Stomach (tissue), 4 donors: ENCODE measurements around the gene SPATA33.

ENCODE experiments used
- EP300 ChIP-seq: sonication (generic); formaldehyde crosslinking; IDR thresholded peaks from one replicate; pipeline ENCODE4 v1.6.1; 2017; ENCODE audit warnings: antibody characterized with exemption
- POLR2A ChIP-seq, 4 donors: fragments of 450-650 bp; IDR thresholded peaks; one replicate each; pipeline ENCODE4 v1.6.1; 2016; ENCODE audit warnings: antibody characterized with exemption in 4 of 4, control low read depth in 2 of 4, mild to moderate bottlenecking in 1 of 4, moderate library complexity in 1 of 4
- TF ChIP-seq, protein P1 (sequence below), 7 experiments: fragments of 450-650 bp in 4 of 7; fragments of 200-600 bp in 3 of 7; sonication (generic) in 3 of 7; IDR thresholded peaks; one replicate each; pipeline ENCODE4 v1.5.1; 2016 to 2019; ENCODE audit warnings: antibody characterized with exemption in 7 of 7, control low read depth in 2 of 7, mild to moderate bottlenecking in 1 of 7

DNA sequence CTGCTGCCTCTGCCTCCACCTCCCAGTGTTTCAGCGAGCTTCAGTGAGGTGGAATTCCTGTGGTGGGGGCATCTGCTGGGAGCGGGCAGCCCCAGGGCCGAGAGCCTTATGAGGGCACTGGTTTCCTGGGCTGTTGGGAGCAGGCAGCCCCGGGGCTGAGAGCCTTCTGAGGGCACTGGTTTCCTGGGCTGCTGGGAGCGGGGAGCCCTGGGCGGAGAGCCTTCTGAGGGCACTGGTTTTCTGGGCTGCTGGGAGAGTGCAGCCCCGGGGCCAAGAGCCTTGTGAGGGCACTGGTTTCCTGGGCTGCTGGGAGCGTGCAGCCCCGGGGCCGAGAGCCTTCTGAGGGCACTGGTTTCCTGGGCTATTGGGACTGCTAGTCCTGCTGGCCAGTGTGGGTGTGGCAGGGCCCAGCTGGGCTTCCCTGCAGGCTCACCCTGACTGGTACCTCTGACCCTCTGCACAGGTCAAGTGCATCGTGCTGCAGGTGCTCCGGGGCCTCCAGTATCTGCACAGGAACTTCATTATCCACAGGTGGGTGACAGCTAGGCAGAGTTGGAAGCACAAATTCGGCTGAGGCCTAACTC is 34.4 kb downstream of the SPATA33 start:
- TF ChIP-seq, protein P1, sequence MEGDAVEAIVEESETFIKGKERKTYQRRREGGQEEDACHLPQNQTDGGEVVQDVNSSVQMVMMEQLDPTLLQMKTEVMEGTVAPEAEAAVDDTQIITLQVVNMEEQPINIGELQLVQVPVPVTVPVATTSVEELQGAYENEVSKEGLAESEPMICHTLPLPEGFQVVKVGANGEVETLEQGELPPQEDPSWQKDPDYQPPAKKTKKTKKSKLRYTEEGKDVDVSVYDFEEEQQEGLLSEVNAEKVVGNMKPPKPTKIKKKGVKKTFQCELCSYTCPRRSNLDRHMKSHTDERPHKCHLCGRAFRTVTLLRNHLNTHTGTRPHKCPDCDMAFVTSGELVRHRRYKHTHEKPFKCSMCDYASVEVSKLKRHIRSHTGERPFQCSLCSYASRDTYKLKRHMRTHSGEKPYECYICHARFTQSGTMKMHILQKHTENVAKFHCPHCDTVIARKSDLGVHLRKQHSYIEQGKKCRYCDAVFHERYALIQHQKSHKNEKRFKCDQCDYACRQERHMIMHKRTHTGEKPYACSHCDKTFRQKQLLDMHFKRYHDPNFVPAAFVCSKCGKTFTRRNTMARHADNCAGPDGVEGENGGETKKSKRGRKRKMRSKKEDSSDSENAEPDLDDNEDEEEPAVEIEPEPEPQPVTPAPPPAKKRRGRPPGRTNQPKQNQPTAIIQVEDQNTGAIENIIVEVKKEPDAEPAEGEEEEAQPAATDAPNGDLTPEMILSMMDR (IDR thresholded peaks at IDR 0.05) = no peak
- TF ChIP-seq EP300 (no peak), POLR2A (IDR thresholded peaks at IDR 0.05) (no peak)
